Keratinocyte (primary cell): ENCODE data around the gene NEK6.

ENCODE experiments used
- CTCF ChIP-seq, 3 experiments: IDR thresholded peaks in 1 of 3; conservative IDR thresholded peaks in 1 of 3; optimal IDR thresholded peaks in 1 of 3; 2 replicates in 2 of 3; 3 replicates in 1 of 3; pipeline versions ENCODE3 to v1.5.1; 2011; ENCODE audit warnings: low read length in 3 of 3, mild to moderate bottlenecking in 3 of 3, moderate library complexity in 2 of 3, control low read depth in 1 of 3, inconsistent platforms in 1 of 3; ENCODE audit not compliant: insufficient read depth in 2 of 3; ENCODE audit errors: extremely low read depth in 1 of 3
- EZH2 ChIP-seq: IDR thresholded peaks from one replicate; pipeline ENCODE4 v1.6.1; 2012; ENCODE audit warnings: inconsistent platforms, mild to moderate bottlenecking, low read length, moderate library complexity

DNA sequence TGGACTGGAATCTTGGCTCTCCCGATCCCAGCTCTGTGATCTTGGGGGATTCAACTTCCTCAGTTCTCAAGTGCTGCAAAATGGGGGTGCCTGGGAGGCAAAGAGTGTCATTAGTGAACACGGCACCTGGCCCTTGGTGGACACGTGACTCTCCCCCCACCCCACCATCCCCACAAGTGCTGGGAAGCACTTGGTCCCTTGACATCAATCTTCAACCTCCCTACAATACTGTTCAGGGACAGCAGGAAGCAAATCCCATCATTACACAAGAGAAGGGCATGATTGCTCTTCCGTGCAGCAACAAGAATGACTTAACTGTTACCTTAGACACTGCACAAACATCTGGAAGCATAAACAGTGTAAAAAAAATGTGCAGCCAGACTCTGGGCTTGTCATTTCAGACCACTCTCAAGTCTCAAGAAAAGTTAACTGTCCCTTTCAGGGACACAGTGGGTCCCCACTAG lies 96.1 kb downstream of the NEK6 start:
- TF ChIP-seq CTCF (optimal IDR thresholded peaks at IDR 0.05 in 1 of 3, IDR thresholded peaks at IDR 0.05 in 1 of 3, conservative IDR thresholded peaks at IDR 0.05 in 1 of 3; ENCODE audit: extremely low read depth in 1 of 3, insufficient read depth in 2 of 3, low read length in 3 of 3) (no peak), EZH2 (no peak)
